Vagina (tissue), 2 donors: ENCODE measurements around the gene MNAT1.

Experiments
- POLR2A ChIP-seq, 2 donors: fragments of 450-650 bp; IDR thresholded peaks; one replicate each; pipeline ENCODE4 v1.6.1; 2017; ENCODE audit warnings: antibody characterized with exemption in 2 of 2, mild to moderate bottlenecking in 2 of 2, moderate library complexity in 2 of 2
- TF ChIP-seq, protein P1 (sequence below), 3 experiments: fragments of 450-650 bp in 2 of 3; fragments of 200-600 bp in 1 of 3; sonication (generic) in 1 of 3; IDR thresholded peaks; one replicate each; pipeline ENCODE4 v1.5.1; 2017 to 2019; ENCODE audit warnings: antibody characterized with exemption in 3 of 3, mild to moderate bottlenecking in 2 of 3, moderate library complexity in 2 of 3

DNA sequence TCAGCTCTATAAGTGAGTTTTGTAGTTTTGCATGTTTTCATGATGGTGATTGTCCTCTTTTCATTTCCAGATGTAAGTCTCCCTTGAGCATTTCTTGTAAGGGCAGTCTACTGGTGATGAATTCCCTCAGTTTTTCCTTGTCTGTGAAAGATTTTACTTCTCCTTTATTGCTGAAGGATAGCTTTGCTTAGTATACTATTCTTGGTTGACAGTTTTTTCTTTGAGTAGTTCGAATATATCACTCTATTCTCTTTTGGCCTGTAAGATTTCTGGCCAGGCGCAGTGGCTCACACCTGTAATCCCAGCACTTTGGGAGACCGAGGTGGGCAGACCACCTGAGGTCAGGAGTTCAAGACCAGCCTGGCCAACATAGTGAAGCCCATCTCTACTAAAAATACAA, 34.0 kb upstream of the MNAT1 start:
- TF ChIP-seq, protein P1, sequence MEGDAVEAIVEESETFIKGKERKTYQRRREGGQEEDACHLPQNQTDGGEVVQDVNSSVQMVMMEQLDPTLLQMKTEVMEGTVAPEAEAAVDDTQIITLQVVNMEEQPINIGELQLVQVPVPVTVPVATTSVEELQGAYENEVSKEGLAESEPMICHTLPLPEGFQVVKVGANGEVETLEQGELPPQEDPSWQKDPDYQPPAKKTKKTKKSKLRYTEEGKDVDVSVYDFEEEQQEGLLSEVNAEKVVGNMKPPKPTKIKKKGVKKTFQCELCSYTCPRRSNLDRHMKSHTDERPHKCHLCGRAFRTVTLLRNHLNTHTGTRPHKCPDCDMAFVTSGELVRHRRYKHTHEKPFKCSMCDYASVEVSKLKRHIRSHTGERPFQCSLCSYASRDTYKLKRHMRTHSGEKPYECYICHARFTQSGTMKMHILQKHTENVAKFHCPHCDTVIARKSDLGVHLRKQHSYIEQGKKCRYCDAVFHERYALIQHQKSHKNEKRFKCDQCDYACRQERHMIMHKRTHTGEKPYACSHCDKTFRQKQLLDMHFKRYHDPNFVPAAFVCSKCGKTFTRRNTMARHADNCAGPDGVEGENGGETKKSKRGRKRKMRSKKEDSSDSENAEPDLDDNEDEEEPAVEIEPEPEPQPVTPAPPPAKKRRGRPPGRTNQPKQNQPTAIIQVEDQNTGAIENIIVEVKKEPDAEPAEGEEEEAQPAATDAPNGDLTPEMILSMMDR (IDR thresholded peaks at IDR 0.05) = no peak
- TF ChIP-seq POLR2A (IDR thresholded peaks at IDR 0.05) = no peak
